HEK293 (cell line): ENCODE measurements around the gene GTF2I.
"Not testable (repeated sequence)": the region's sequence is repeated elsewhere in the genome, so short reads cannot be mapped to it uniquely, and the experiment has no call there.

Source experiments
- CTCF ChIP-seq: fragments of 450-650 bp; formaldehyde crosslinking; IDR thresholded peaks from 2 replicates; pipeline ENCODE4 v1.5.1; 2016; ENCODE audit warnings: missing biosample characterization, missing genetic modification characterization
- PATZ1 ChIP-seq: fragments of 450-650 bp; formaldehyde crosslinking; IDR thresholded peaks from 2 replicates; pipeline ENCODE4 v1.5.1; 2016; ENCODE audit warnings: missing biosample characterization, missing genetic modification characterization
- PRDM1 ChIP-seq: fragments of 450-650 bp; formaldehyde crosslinking; IDR thresholded peaks from 2 replicates; pipeline ENCODE4; 2016; ENCODE audit warnings: missing biosample characterization, missing genetic modification characterization
- YY2 ChIP-seq: fragments of 450-650 bp; formaldehyde crosslinking; IDR thresholded peaks from 2 replicates; pipeline ENCODE4 v1.5.1; 2016; ENCODE audit warnings: missing biosample characterization, missing genetic modification characterization
- ZBTB48 ChIP-seq: fragments of 450-650 bp; formaldehyde crosslinking; IDR thresholded peaks from 2 replicates; pipeline ENCODE4 v1.5.1; 2016; ENCODE audit warnings: missing biosample characterization, missing genetic modification characterization
- ZNF133 ChIP-seq: fragments of 450-650 bp; formaldehyde crosslinking; IDR thresholded peaks from 2 replicates; pipeline ENCODE4 v1.5.1; 2016; ENCODE audit warnings: missing biosample characterization, missing genetic modification characterization
- ZNF24 ChIP-seq: fragments of 450-650 bp; formaldehyde crosslinking; IDR thresholded peaks from 2 replicates; pipeline ENCODE4 v1.5.1; 2016; ENCODE audit warnings: missing biosample characterization, missing genetic modification characterization
- ZNF404 ChIP-seq: fragments of 450-650 bp; formaldehyde crosslinking; IDR thresholded peaks from 2 replicates; pipeline ENCODE4 v1.5.1; 2017; ENCODE audit warnings: missing biosample characterization, missing genetic modification characterization
- ZNF629 ChIP-seq: fragments of 450-650 bp; formaldehyde crosslinking; IDR thresholded peaks from 2 replicates; pipeline ENCODE4 v1.5.1; 2017; ENCODE audit warnings: missing biosample characterization, missing genetic modification characterization
- ZNF747 ChIP-seq: fragments of 450-650 bp; formaldehyde crosslinking; IDR thresholded peaks from 2 replicates; pipeline ENCODE4 v1.5.1; 2016; ENCODE audit warnings: missing biosample characterization, missing genetic modification characterization
- ZNF76 ChIP-seq: fragments of 450-650 bp; formaldehyde crosslinking; IDR thresholded peaks from 2 replicates; pipeline ENCODE4; 2016; ENCODE audit warnings: low read depth, missing biosample characterization, missing genetic modification characterization, borderline replicate concordance
- TF ChIP-seq, protein P1 (sequence below): fragments of 450-650 bp; formaldehyde crosslinking; IDR thresholded peaks from 2 replicates; pipeline ENCODE4 v1.5.1; 2017; ENCODE audit warnings: missing biosample characterization, missing genetic modification characterization
- TF ChIP-seq, protein P2 (sequence below): fragments of 450-650 bp; formaldehyde crosslinking; conservative IDR thresholded peaks from 2 replicates; pipeline ENCODE4 v1.5.1; 2016; ENCODE audit warnings: low read depth, missing biosample characterization, missing genetic modification characterization

- TF ChIP-seq CTCF; ZNF747 (tag by site-specific recombination); PATZ1 (tag by site-specific recombination); ZNF629; ZNF404 (tag by site-specific recombination); ZBTB48 (tag by site-specific recombination); ZNF24 (tag by site-specific recombination); ZNF76; PRDM1 (tag by site-specific recombination); YY2 (tag by site-specific recombination); ZNF133 (tag by site-specific recombination): not testable (repeated sequence)
- TF ChIP-seq, protein P1, sequence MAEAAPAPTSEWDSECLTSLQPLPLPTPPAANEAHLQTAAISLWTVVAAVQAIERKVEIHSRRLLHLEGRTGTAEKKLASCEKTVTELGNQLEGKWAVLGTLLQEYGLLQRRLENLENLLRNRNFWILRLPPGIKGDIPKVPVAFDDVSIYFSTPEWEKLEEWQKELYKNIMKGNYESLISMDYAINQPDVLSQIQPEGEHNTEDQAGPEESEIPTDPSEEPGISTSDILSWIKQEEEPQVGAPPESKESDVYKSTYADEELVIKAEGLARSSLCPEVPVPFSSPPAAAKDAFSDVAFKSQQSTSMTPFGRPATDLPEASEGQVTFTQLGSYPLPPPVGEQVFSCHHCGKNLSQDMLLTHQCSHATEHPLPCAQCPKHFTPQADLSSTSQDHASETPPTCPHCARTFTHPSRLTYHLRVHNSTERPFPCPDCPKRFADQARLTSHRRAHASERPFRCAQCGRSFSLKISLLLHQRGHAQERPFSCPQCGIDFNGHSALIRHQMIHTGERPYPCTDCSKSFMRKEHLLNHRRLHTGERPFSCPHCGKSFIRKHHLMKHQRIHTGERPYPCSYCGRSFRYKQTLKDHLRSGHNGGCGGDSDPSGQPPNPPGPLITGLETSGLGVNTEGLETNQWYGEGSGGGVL (tag by site-specific recombination), result not testable (repeated sequence)
- TF ChIP-seq, protein P2, sequence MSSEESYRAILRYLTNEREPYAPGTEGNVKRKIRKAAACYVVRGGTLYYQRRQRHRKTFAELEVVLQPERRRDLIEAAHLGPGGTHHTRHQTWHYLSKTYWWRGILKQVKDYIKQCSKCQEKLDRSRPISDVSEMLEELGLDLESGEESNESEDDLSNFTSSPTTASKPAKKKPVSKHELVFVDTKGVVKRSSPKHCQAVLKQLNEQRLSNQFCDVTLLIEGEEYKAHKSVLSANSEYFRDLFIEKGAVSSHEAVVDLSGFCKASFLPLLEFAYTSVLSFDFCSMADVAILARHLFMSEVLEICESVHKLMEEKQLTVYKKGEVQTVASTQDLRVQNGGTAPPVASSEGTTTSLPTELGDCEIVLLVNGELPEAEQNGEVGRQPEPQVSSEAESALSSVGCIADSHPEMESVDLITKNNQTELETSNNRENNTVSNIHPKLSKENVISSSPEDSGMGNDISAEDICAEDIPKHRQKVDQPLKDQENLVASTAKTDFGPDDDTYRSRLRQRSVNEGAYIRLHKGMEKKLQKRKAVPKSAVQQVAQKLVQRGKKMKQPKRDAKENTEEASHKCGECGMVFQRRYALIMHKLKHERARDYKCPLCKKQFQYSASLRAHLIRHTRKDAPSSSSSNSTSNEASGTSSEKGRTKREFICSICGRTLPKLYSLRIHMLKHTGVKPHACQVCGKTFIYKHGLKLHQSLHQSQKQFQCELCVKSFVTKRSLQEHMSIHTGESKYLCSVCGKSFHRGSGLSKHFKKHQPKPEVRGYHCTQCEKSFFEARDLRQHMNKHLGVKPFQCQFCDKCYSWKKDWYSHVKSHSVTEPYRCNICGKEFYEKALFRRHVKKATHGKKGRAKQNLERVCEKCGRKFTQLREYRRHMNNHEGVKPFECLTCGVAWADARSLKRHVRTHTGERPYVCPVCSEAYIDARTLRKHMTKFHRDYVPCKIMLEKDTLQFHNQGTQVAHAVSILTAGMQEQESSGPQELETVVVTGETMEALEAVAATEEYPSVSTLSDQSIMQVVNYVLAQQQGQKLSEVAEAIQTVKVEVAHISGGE (tag by site-specific recombination), result not testable (repeated sequence)
These were observed 96.5 kb downstream of the GTF2I start for GRCh38 chr7:74753921-74754482.
